ENCODE data around the gene CCDC92B.

The CCDC92B gene

DNA sequence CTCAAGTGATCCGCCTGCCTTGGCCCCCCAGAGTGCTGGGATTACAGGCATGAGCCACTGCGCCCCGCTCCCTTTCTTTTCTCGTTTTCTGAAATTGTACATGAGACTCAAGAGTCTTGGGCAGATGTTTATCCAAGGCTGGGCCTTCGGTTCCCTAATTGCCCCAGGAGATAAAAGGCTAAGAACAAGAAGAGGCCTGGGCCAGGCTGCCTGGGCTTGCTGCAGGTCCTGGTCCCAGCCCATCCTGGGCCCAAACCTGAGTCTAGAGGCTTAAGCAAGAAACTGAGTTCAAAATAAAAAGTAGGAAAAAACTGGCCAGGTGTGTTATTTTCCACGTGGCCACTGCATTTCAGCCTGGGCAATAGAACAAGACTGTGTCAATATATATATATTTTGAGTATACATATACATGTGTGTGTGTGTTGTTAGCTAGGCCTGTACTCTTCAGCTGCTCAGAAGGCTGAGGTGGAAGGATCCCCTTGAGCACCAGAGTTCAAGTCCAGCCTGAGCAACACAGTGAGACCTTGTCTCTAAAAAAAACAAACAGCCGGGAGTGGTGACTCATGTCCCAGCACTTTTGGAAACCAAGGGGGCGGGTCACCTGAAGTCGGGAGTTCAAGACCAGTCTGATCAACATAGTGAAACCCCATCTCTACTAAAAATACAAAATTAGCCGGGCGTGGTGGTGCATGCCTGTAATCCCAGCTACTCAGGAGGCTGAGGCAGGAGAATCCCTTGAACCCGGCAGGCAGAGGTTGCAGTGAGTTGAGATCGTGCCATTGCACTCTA lies 31.1 kb downstream of the CCDC92B start:
- no peak for DNase-seq

DNA sequence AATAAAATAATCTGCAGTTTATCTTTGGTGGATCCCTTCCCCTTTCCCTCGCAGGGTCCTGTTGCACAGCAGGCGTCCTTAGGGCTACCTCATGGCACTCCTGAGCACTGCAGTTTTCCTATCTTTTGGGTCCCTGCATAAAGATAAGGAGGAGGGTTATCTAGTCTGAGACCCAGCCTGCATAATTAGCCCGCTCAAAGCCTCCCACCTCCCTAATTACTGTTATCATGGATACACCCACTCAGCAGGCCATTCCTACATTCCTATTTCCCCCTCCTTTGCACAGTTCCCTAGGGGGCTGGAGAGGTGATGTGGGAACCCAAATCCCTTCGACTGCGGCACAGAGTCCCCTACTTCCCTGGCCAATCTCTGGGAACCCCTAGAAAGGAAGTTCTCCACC lies 32.8 kb downstream of the CCDC92B start:
- no peak for DNase-seq

- no peak for DNase-seq
These were observed 35.6 kb downstream of the CCDC92B start for GRCh38 chr17:2713881-2714280.

GRCh38 chr17:2712300-2713043 lies 37.0 kb downstream of the CCDC92B start:
- no peak for DNase-seq

- peak; percentile 81 for DNase-seq
These were observed 37.7 kb downstream of the CCDC92B start, which contains the start of gene CLUH for GRCh38 chr17:2711608-2712299. TSS of gene CLUH (minus strand) at chr17:2711764. CDS start at chr17:2711661, 103 bp downstream.

GRCh38 chr17:2710803-2711607 lies 38.4 kb downstream of the CCDC92B start:
- no peak for DNase-seq

DNA sequence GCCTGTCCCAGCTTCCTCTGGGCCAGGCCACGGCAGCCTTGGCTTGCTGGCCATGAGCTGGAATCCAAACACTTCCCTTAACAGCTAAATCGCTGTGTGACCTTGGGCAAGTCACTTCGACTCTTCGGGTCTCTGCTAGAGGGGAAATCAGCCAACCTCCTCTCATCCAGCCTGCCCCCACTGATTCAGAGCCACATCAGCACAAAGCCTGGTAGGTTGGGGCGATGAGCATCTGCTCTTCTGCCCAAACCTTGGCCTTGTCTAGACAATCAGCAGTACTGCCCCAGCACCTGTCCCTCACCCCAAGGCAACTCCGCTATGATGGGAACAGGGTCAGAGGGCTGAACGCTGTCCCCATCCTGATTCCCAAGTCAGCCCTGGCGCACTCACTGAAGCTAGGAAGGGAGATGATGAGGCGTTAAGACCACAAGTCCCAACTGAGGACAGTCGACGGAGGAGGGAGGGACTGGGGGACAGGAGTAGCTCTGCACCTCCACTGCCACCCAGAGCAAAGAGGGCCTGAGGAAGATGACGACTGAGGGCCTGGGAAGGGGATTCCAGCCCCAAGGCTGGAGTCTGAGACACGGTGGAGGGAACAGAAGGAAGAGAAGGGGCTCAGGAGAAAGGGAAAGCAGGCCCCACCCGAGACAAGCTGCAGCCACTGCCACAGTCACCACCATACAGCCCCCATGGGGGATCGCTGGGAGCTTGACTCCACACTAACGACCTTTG lies 39.2 kb downstream of the CCDC92B start:
- DNase-seq: no peak

- no peak for DNase-seq
These were observed 40.2 kb downstream of the CCDC92B start for GRCh38 chr17:2709183-2709661.

GRCh38 chr17:2708585-2709182 lies 40.8 kb downstream of the CCDC92B start:
- no peak for DNase-seq

- no peak for DNase-seq
These were observed 41.5 kb downstream of the CCDC92B start for GRCh38 chr17:2707721-2708584.

- DNase-seq: no peak
These were observed 42.4 kb downstream of the CCDC92B start for GRCh38 chr17:2706911-2707510.

GRCh38 chr17:2705888-2706795 lies 43.3 kb downstream of the CCDC92B start:
- no peak for DNase-seq

GRCh38 chr17:2705263-2705662 lies 44.2 kb downstream of the CCDC92B start:
- DNase-seq: no peak

DNA sequence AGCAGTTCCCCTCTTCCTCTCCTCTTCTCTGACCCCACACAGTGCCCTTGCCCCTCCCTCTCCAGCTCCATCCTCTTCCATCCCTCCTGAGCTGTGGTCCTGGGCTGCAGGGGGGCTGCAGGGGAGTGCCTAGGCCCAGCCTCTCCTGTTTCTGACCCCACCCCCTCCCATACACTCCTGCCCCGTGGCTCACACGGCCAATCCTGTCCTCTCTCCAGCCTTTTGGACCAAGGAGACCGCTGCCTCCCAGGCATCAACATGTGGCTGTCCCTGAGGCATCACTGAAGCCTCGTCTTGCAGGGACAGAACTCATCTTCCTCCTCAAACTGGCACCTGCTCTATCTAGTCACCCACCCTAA lies 44.6 kb downstream of the CCDC92B start:
- no peak for DNase-seq

DNA sequence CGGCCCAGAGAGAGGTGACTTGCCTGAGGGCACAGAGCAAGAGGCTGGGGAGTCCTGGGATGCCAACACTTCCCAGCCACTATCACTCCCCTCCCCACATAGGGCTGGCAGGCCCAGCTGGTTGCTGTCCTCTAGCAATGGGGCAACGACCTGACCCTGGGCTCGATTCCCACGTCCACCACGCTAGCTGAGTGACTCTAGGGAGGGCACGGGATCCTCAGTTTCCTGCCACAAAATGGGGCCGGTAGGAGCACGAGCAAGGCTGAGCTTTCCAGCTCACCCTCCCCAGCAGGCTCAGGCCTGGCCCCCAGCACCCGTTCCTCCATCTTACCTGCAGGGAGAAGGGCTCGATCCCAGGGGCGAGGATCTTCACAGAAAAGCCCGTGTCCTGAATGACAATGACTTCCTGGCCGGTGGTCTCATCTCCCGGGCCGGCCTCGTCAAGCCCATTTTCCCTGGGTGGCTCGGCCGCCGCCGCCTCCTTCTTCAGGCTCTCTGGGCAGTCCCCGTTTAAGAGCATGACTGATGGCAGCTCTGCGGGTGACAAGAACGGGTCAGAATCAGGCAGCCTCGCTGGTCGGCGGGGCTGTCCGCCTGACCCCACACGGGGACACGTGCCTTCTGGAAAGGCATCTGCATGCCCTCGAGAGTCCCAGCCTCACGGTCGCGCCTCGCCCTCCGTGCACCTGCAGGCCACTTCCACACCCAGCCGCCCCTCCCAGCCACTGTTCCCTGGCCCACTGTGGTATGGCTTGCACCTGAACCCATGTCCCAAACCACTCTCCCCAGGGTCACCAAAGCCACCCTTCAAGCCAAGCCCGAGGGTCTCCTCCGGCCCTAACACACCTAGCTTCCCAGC lies 45.2 kb downstream of the CCDC92B start:
- no peak for DNase-seq

DNA sequence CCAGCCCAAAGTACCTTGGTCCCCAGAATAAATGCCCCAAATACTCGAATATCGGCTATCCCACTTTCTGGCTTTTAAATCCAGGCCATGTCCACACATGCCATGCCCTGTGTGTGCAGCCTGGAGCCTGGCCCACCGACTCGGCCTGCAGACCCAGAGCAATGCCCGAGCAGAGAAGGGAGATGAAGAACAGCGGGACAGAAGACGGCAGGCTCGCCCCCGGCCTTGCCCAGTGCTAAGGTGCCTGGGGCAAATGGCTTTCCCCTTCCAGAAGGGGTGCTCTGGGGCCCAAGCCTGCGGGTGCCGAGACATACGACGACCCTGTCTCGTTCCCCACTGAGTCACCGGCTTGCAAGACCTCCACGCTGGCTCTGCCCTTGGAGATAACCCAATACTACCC lies 45.8 kb downstream of the CCDC92B start:
- no peak for DNase-seq

DNA sequence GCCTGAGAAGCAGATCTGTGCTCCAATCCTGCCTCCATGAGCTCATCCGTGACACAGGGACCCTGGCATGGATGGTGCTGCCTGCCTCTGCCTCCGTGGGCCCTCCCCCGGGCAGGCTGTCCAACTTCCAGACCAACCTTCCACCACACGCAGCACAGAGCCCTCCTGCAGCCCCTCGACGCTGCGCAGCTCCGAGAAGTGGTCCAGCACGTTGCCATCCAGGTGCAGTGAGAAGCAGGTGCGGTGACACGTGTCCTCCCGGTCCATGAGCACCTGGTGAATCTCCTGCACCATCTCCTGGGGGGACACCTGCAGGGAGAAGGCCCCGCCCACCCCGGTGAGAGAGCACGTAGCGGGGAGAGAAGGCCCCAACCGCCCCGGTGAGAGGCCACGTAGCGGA lies 46.3 kb downstream of the CCDC92B start:
- DNase-seq: no peak

Measured in DMS153 (cell line).